ENCODE data around the gene DTNB. TPM values are rescaled to one million over a fixed set of nuclear protein-coding genes. Genes with fewer than 3 reads are reported as not detected.

DTNB gene
- total RNA-seq, 2 donors from 2014 or later, result 6.1 to 7.0 TPM

GRCh38 chr2:25598332-25598731 is 75.0 kb downstream of the DTNB start:
- ATAC-seq, result no peak
- intact Hi-C loops (cut with DNase I), result no loop called here
- no peak for DNase-seq

GRCh38 chr2:25597881-25598280 is 75.5 kb downstream of the DTNB start:
- no peak for DNase-seq
- ATAC-seq, result no peak
- intact Hi-C loops (cut with DNase I), result no loop called here

- no peak for ATAC-seq
These were observed 76.7 kb downstream of the DTNB start for GRCh38 chr2:25596516-25597244.

GRCh38 chr2:25595393-25595792 is 78.0 kb downstream of the DTNB start:
- intact Hi-C loops (cut with DNase I), result no loop called here
- ATAC-seq, result no peak

More at GRCh38 chr2:25596516-25597244, 76.7 kb downstream of the DTNB start:
- intact Hi-C loops (cut with DNase I), result no loop called here
- no peak for DNase-seq

GRCh38 chr2:25594991-25595390 is 78.4 kb downstream of the DTNB start:
- DNase-seq, result no peak
- ATAC-seq, result no peak
- intact Hi-C loops (cut with DNase I), result no loop called here

More at GRCh38 chr2:25595393-25595792, 78.0 kb downstream of the DTNB start:
- DNase-seq, result no peak

GRCh38 chr2:25592766-25593292 is 80.5 kb downstream of the DTNB start:
- intact Hi-C loops (cut with DNase I), result no loop called here
- ATAC-seq (no peak), DNase-seq (no peak)

GRCh38 chr2:25590921-25591505 is 82.4 kb downstream of the DTNB start:
- intact Hi-C loops (cut with DNase I), result no loop called here
- peak in 1 of 2 donors; percentile 42 for ATAC-seq
- no peak for DNase-seq

- intact Hi-C loops (cut with DNase I), result no loop called here
- no peak for DNase-seq
- no peak for ATAC-seq
These were observed 83.6 kb downstream of the DTNB start for GRCh38 chr2:25589676-25590205.

GRCh38 chr2:25588576-25588975 is 84.8 kb downstream of the DTNB start:
- no peak for ATAC-seq
- intact Hi-C loops (cut with DNase I), result no loop called here

GRCh38 chr2:25587361-25587760 is 86.0 kb downstream of the DTNB start:
- ATAC-seq (no peak), DNase-seq (no peak)
- intact Hi-C loops (cut with DNase I), result no loop called here

More at GRCh38 chr2:25588576-25588975, 84.8 kb downstream of the DTNB start:
- no peak for DNase-seq

- intact Hi-C loops (cut with DNase I), result no loop called here
- ATAC-seq, result no peak
- DNase-seq, result no peak
These were observed 86.6 kb downstream of the DTNB start for GRCh38 chr2:25586726-25587144.

- ATAC-seq (no peak), DNase-seq (no peak)
- intact Hi-C loops (cut with DNase I), result no loop called here
These were observed 88.2 kb downstream of the DTNB start for GRCh38 chr2:25585189-25585588.

- intact Hi-C loops (cut with DNase I), result no loop called here
- ATAC-seq (peak in 1 of 2 donors; percentile 31), DNase-seq (no peak)
These were observed 91.1 kb downstream of the DTNB start for GRCh38 chr2:25582077-25582830.

GRCh38 chr2:25576596-25576995 is 96.8 kb downstream of the DTNB start:
- DNase-seq (no peak), ATAC-seq (no peak)
- intact Hi-C loops (cut with DNase I), result no loop called here

- DNase-seq (no peak), ATAC-seq (no peak)
- intact Hi-C loops (cut with DNase I), result no loop called here
These were observed 100.7 kb downstream of the DTNB start for GRCh38 chr2:25572638-25573037.

- DNase-seq (no peak), ATAC-seq (no peak)
- intact Hi-C loops (cut with DNase I), result no loop called here
These were observed 103.1 kb downstream of the DTNB start for GRCh38 chr2:25570161-25570845.

GRCh38 chr2:25567406-25567805 is 106.0 kb downstream of the DTNB start:
- ATAC-seq (peak in 1 of 2 donors; percentile 57), DNase-seq (no peak)
- intact Hi-C loops (cut with DNase I), result no loop called here

- intact Hi-C loops (cut with DNase I), result no loop called here
- DNase-seq (no peak), ATAC-seq (peak; percentile 55 to 83)
These were observed 106.7 kb downstream of the DTNB start for GRCh38 chr2:25566694-25567093.

GRCh38 chr2:25566094-25566493 is 107.3 kb downstream of the DTNB start:
- no peak for ATAC-seq
- intact Hi-C loops (cut with DNase I), result no loop called here
- DNase-seq, result no peak

Measured in left cardiac atrium (tissue), 4 donors.